AG08396 (cell line): ENCODE results near the gene FAM209A.
A peak's percentile ranks its signal among the peaks of the same experiment; 100 is the strongest.
"Not testable (repeated sequence)": the region's sequence is repeated elsewhere in the genome, so short reads cannot be mapped to it uniquely, and the experiment has no call there.

ENCODE experiments used
- DNase-seq: peaks from one replicate; pipeline ENCODE4 v3.0.0; 2012; ENCODE audit warnings: low spot score, mixed read lengths

The FAM209A gene, protein sequence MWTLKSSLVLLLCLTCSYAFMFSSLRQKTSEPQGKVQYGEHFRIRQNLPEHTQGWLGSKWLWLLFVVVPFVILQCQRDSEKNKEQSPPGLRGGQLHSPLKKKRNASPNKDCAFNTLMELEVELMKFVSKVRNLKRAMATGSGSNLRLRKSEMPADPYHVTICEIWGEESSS

DNA sequence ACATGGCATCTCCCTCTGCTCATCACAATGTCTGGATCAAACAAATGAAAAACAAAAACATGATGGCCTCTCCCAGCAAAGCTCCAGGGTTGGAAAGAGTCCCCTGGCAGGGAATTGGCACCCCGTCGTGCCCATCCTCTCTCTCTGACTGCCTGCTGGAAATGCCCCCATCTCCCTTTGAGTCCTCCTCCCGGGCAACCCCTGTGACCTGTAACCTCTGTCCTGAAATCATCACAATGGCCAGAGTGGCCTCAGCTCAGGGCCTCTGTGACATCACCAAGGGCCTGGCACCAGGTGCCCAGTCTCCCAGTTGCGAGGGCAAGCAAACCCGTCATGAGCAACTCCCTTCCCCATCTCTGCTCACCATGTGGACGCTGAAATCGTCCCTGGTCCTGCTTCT lies at the start of gene FAM209A:
Gene FAM209A (plus strand): TSS at position 301 of the 400 bp plus-strand sequence. CDS start 65 bp downstream, at position 366.
- DNase-seq, result not testable (repeated sequence)

DNA sequence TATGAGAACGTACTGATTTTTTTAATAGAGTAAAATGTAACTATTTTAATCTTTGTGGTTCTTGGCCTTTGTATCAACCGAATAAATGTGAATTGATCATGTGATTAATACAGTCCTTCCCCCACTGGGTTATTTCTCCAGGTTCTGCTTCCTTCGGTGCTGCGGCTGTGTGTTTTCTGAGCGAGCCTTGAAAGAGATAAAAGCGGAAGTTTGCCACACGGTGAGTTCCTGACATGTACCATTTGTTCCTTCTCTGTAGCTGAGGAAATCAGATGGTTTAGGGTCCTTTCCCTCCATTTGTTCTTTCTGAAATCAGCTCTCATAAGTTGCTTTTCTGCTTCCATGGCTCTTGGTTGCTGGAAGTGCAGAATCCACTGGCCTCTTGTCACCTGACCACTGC lies 40.6 kb upstream of the FAM209A start:
- DNase-seq, result no peak

DNA sequence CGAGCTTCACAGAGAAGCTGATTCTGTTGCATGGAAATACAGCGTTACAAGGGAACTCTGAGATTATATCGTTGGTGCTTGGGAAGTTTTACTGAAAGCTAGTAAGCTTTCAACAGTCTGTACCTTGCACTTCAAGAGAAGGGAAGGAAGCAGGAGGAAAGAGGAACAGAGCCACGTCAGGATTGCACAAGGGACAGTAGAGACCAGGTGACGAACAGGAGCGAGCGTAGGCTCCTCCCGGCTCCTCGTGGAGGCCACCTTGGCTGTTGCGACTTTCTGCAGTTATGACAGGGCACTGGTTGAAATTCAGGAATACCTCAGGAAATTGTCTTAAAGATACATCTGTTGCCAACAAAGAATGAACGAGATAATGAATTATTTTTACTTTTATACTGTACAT lies 37.3 kb upstream of the FAM209A start:
- DNase-seq, result no peak

DNA sequence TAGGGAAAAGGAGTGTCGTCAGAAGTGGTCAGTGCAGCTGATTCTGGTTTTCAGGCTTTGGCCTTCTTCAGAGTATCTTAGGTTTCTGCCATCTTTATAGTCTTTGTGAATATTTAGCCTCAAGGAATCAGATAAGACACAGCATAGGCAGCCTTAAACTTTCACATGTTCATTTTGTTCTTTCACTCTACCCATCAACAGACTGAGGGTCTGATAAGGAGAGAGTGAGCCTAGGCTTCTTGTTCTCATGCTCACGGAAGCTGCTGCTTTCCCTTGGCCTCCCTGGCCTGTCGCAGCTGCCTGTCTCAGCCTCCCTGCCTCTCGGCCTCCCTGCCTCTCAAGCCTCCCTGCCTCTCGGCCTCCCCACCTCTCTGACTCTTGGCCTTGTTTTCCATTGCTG lies 36.0 kb upstream of the FAM209A start:
- DNase-seq, result no peak

DNA sequence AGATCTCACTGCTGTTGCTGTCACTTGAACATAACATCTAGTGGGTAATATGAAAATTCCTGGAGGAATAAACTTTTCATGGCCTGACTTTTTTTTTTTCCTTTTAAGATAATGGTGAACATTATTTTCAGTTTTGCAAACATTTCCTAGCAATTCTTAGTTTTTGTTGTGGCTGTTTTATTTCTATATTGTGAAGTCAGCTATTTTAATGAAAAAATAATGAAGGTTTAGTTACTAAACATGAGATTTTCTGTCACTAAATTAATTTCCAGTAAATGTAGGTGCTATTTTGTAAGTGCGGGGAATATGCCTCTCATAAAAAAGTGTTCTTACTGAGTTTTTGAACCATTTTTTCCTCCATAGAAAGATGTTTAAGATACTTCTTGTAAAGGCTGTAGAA lies 23.4 kb upstream of the FAM209A start:
- DNase-seq, result no peak

DNA sequence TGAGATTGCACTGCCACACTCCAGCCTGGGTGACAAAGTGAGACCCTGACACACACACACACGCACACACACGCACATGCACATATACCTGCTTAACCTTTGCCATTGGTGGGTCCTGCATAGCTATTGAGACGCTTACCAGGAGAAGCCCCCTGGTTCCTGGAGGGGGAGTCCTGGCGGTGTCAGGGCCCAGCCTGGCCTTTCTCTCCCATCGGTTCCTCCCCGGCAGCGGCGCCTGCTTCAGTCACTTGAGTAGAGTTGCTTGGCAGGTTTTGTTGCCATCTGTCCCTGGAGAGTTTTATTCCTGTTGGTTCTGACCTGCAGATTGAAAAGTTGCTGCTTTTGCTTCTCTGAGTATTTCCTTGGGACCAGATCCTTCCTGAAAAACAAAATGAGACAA lies 20.6 kb upstream of the FAM209A start:
- no peak for DNase-seq

DNA sequence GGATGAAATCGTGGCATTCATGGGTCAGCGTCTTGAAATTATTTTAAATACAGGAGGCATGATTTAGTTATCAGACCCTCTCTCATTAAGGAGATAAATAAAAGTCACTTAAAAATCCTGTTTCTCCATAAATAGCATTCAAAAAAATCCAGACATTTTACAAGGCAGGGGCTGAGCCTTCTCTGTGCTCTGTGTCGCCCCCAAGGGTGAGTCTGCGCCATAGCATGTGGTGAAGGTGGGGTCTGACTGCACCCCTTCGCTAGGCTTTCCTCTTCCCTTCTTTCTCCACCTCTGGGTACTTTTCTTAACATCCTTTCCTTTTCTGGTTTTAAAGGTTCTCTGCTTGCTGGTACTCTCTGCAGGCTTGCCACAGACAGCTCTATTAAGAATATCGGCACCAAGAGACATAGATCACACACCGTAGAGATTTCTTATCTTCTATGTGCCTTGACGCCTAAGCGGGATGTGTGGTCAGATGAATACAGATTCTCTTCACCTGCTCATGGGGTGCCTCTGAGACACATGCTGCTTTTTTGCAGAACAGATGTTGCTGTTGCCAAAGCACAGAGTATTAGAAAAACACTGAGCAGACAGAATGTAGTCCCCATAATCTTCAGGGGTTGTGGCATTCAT lies 20.1 kb upstream of the FAM209A start:
- peak; percentile 24 for DNase-seq

DNA sequence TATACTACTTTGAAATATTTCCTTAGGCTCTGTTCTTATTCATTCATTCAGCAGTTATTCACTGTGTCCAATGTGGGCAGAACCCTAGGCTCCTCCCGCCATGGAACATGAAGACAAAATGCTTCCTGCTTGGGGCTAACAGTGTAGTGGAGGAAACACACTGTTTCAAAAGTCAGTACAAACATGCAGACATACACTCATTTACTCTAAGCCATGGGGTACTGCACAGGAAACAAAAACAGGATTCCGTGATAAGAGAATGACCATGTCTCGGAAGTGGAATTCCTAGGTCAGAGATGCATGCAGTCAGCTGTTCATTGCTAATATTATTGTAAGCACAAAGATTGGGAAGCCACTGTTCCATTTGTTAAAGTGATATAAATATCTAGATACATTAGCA lies 18.4 kb upstream of the FAM209A start:
- no peak for DNase-seq

DNA sequence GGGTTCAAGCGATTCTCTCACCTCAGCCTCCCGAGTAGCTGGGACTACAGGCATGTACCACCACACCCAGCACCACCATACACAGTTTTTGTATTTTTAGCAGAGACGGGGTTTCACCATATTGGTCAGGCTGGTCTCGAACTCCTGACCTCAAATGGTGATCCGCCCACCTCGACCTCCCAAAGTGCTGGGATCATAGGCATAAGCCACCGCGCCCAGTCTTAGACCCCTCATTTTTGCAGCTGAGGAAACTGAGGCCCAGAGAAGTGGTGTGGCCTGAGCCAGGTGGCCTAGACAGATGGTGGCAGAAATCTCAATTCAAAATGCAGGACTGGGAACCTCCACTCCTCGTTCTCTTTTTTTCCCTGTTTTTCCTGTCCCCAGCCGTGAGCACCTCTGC lies 12.6 kb upstream of the FAM209A start:
- no peak for DNase-seq

DNA sequence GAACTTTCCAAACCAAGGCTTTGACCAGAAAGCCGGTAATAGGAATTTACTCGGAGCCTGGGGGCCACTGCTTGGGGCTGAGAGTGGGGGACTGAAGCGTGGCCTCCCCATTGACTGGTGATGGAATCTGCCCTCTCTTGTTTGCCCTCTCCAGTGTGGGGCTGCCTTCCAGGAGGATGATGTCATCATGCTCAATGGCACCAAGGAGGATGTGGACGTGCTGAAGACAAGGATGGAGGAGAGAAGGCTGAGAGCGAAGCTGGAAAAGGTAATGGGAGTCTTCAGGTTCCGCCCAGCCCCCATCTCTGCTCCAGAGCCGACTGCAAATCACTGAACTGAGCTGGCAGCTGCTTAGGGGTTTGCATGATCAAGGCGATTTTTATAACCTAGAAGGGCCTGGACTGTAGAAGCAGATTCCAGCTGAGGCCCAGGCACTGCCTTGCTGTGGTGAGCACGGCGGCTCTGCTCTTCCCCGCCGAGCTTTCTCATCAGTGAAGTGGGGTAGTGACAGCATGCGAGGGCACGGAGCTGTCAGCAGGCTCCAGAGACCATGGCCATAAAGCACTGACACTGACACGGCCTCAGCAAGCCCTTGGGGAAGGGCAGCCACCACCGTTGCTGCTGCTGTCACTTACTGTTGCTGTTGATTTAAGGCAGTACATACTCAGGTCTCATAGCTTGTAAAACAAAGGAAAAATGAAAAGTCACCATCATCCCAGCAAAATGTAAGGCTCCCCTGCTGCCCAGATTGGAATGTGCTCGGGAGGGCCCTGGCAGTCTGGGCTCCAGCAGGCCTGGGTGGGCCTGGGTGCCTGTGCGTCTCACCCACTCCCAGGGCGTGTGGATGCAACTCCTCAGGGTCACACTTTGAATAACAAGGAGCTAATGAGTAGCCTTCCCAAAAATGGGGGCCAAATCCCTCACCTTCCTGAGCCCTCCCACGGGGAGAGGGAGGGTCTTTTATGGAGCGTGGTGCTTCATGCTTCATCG lies 11.1 kb upstream of the FAM209A start:
- no peak for DNase-seq

DNA sequence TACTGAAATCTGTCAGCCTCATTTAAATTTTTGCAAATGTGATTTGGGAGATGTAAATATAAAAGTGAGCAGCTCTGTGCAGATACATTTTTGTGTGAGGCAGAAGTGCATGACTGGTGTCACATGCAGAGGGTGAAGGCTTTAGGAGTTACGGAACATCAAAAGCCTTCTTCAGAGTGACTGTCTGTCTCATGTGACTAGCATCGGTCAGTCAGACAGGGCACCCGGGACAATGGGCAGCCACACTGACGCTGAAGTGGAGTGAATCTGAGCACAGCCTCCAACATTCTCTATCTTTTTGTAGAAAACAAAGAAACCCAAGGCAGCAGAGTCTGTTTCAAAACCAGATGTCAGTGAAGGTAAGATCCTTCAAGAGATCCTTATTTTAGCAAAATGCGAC lies 7.9 kb upstream of the FAM209A start:
- DNase-seq, result no peak

DNA sequence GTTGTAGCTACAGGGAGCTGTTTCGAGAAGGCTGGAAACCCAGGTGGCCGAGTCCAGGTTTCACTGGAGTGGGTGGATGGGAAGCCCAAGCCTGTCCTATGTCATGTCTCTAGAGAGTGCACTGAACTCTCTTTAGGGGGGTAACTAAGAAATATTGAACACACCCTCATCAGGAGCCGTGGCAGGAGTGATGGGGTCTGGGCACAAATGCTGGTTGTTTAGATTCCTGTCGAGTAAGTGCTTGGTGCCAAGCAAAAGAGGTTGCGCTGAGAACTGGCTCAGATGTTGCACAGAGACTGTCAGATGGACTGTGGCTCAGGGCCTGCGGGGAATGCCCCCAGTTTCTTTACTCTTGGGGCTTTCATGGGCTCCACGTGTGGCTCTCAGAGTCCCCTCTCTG lies 7.3 kb upstream of the FAM209A start:
- DNase-seq, result no peak

DNA sequence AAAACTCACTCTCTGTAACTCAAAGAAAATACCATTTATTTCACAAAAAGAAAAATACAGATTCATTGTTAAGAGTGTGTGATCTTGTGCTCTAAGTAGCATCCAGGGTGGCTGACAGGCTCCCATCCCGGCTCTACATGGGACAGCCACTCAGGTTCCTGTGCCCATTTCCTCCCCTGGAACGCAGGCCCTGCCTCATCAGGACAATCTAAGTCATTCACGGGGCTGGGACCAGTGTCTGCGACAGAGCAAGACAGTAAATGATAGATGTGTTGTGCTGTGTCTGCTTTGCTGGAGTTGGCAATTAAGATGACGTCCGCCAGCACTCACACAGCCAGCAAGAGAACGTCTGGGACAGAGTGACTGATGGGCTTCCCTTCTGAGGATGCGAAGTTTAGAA lies 6.9 kb upstream of the FAM209A start:
- no peak for DNase-seq

DNA sequence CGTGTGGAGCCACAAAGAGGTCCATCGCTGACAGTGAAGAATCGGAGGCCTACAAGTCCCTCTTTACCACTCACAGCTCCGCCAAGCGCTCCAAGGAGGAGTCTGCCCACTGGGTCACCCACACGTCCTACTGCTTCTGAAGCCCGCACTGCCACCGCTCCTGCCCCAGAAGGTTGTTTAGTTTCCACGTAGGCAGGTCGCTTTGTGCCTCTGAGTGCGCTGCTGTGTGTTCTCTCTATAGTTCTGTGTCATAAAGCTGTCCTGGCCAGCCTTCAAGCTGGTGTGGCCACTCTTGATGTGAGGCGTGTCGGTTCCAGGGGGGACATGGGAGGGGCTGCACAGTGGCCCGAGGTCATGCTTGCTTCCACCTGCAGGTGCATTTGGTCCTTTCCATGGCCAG lies 6.4 kb upstream of the FAM209A start:
- no peak for DNase-seq

DNA sequence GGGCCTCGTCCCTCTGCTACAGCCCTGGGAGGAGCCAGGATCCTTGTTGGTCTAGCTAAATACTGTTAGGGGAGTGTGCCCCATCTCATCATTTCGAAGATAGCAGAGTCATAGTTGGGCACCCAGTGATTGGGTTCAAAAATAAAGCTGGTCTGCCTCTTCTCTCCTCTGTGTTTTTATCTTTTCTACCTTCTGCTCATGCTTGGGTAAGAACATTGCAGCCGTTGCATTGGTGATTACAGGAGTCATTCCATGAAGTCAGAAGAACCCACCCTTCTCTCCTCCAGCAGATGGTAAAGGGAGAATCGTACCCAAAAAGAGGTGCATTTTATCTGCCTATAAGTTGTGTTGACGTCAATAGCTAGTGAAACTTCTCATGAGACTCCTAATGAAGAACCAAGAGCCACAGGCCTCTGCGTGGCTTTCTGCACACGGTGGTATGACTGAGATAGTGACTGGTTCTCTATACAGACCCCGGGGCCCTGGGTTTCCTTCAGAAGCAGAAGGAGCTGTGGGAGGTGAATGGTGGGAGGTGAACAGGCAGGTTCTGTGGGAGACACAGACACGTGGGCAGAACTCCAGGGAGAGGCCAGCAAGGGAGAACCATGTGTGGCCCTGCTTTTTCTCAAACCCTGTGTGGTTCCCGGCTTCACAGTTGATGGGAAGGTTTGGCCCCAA lies 5.7 kb upstream of the FAM209A start:
- no peak for DNase-seq

DNA sequence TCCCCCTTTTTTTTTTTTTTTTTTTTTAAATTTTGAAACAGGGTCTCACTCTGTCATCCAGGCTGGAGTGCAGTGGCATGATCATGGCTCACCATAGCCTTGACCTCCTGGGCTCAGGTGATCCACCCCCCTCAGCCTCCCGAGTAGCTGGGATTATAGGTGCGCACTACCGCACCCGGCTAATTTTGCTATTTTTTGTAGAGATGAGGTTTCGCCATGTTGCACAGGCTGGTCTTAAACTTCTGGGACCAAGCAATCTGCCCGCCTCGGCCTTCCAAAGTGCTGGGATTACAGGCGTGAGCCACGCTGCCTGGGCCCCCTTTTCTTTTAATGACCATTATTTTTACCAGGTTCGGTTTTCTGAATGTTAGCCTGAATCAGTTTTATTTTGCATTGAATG lies 5.0 kb upstream of the FAM209A start:
- no peak for DNase-seq

DNA sequence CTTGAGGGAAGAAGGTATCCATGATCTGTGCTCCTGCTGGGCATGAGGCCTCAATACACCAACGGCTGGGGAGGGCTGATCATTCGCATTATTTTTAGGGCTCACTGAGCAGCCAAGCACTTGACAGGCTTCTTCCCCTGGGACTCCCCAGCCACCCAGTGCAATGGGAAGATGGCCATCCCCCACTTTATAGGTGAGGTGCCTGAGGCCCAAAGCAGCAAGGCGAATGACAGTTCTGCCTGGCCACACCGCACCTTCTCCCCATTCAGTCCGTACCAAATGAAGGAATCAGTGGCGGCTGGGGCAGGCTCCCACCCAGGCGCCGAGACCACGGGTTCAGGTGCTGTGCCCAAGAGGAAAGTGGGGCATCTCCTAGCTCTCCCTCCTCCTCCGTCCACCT lies 4.4 kb upstream of the FAM209A start:
- no peak for DNase-seq

DNA sequence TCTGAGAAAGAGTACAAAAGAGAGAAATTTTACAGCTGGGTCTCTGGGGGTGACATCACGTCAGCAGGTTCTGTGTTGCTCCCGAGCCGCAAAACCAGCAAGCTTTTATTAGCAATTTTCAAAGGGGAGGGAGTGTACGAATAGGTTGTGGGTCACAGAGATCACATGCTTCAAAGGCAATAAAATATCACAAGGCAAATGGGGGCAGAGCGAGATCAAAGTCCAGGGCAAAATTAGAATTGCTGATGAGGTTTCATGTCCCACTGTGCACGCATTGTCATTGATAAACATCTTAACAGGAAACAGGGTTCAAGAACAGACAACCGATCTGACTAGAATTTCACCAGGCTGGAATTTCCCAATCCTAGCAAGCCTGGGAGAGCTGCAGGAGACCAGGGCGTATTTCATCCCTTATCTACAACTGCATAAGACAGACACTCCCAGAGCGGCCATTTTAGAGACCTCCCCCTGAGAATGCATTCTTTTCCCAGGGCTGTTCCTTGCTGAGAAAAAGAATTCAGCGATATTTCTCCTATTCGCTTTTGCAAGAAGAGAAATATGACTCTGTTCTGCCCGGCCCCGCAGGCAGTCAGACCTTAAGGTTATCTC lies 3.7 kb upstream of the FAM209A start:
- not testable (repeated sequence) for DNase-seq

DNA sequence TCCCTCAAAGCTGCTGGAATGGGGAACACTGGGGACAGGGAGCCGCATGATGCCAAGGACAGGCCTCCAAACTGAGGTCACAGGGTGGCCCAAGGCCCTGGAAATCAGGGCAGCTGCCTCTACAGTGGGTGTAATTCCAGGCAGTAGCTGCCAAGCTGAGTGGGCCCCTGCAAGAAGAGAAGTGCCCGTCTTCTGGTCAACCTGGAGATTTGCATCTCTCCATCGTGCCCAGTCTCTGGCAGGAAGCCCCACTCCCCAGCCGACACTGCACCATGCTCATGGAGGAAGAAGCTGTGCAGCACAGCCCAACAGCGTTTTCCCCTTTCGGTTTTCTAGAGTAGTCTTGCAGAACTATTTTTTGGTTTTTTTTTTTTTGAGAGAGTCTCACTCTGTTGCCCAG lies 2.2 kb upstream of the FAM209A start:
- no peak for DNase-seq

DNA sequence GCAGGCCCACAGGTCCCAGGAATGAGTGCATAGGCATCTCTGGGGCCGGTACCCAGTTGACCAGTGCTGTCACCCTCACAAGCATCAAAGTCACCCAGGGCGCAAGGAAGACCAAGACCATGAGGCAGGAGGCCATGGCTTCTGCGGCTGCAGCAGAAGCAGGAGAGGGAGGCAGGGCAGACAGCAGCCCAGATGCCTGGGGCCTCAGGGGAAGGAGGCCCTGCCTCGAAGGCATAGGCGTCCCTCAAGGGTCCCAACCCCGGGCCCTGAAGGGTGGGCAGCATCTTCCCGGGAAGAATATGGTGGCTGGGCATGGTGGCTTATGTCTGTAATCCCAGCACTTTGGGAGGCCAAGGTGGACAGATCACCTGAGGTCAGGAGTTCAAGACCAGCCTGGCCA lies 3.0 kb downstream of the FAM209A start:
- DNase-seq, result no peak

DNA sequence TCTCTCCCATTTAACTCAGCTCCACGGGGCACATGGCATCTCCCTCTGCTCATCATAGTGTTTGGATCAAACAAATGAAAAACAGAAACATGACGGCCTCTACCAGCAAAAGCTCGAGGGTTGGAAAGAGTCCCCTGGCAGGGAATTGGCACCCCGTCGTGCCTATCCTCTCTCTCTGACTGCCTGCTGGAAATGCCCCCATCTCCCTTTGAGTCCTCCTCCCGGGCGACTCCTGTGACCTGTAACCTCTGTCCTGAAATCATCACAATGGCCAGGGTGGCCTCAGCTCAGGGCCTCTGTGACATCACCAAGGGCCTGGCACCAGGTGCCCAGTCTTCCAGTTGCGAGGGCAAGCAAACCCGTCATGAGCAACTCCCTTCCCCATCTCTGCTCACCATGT lies 8.4 kb downstream of the FAM209A start, which contains the start of gene FAM209B:
Gene FAM209B (plus strand): TSS at position 301 of the 400 bp plus-strand sequence. CDS start 96 bp downstream, at position 397.
- not testable (repeated sequence) for DNase-seq

DNA sequence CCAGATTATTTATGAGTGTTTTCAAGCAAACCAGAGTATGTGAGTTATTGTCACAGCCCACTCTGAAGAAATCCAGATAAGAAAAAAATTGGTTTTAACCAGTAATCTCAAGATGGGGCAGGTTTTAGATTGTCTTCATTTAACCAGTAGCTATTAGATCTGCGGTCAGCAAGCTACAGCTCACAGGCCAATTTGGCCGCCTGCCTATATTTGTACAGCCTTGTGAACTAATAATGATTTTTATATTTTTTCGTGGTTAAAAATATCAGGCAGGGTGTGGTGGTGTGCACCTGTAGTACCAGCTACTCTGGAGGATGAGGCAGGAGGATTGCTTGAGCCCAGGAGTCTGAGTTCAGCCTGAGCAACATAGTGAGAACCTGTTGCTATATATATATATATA lies 13.5 kb downstream of the FAM209A start:
- no peak for DNase-seq
